Esophagus muscularis mucosa (tissue), 4 donors: ENCODE results near the gene VIPAS39. TPM values are rescaled to one million over a fixed set of nuclear protein-coding genes. Genes with fewer than 3 reads are reported as not detected.

Source experiments
- DNase-seq: peaks from one replicate; pipeline ENCODE4 v3.0.0-alpha.2; 2017; ENCODE audit errors: extremely low spot score
- H3K27ac ChIP-seq, 4 donors: fragments of 200-600 bp; sonication (generic); replicated peaks in 1 of 4; 1 replicate in 3 of 4; 2 replicates in 1 of 4; pipeline ENCODE4 v1.5.1; 2016 to 2019; ENCODE audit warnings: mild to moderate bottlenecking in 1 of 4
- H3K27me3 ChIP-seq, 4 donors: fragments of 200-600 bp; sonication (generic); one replicate each; pipeline versions ENCODE4 v1.5.1 to v1.6.0; 2016 to 2019
- H3K36me3 ChIP-seq, 4 donors: fragments of 200-600 bp; sonication (generic); one replicate each; pipeline ENCODE4 v1.5.1; 2016 to 2019
- H3K4me1 ChIP-seq, 4 donors: fragments of 200-600 bp; sonication (generic); one replicate each; pipeline ENCODE4 v1.5.1; 2016 to 2019
- H3K4me3 ChIP-seq, 4 donors: fragments of 200-600 bp; sonication (generic); 1 replicate in 2 of 4; 2 replicates in 2 of 4; pipeline ENCODE4 v1.5.1; 2016 to 2019; ENCODE audit warnings: mild to moderate bottlenecking in 4 of 4, moderate library complexity in 1 of 4
- H3K9me3 ChIP-seq, 4 donors: fragments of 200-600 bp; sonication (generic); 1 replicate in 3 of 4; 2 replicates in 1 of 4; pipeline ENCODE4 v1.5.1; 2016 to 2019
- CTCF ChIP-seq, 3 experiments: fragments of 200-600 bp in 2 of 3; fragments of 450-650 bp in 1 of 3; sonication (generic) in 2 of 3; IDR thresholded peaks; one replicate each; pipeline ENCODE4 v1.5.1; 2017 to 2019; ENCODE audit warnings: antibody characterized with exemption in 3 of 3, mild to moderate bottlenecking in 2 of 3, moderate library complexity in 1 of 3
- EP300 ChIP-seq: sonication (generic); formaldehyde crosslinking; IDR thresholded peaks from one replicate; pipeline ENCODE4 v1.6.1; 2017; ENCODE audit warnings: antibody characterized with exemption
- POLR2A ChIP-seq: fragments of 450-650 bp; IDR thresholded peaks from one replicate; pipeline ENCODE4 v1.6.1; 2017; ENCODE audit warnings: antibody characterized with exemption, moderate library complexity, mild to moderate bottlenecking, low read depth
- POLR2AphosphoS5 ChIP-seq, 2 donors: sonication (generic); formaldehyde crosslinking; IDR thresholded peaks; one replicate each; pipeline ENCODE4 v1.6.1; 2017; ENCODE audit warnings: antibody characterized with exemption in 2 of 2
- WGBS: methylation state at CpG from one replicate; pipeline ENCODE4 v1.1.5; 2018; 5-methylcytosine and 5-hydroxymethylcytosine counted together
- intact Hi-C: fragments of 100-400 bp; cut with DNase I; formaldehyde crosslinking; loops from one replicate; pipeline ENCODE4 v1.15.1; 2023
- total RNA-seq, 4 donors: library from RNA; depleted of rRNA; stranded (reverse); fragments of >200 nt; gene quantifications; one replicate each; pipeline versions ENCODE4 v1.1.0 to v1.2.1, GENCODE V29; 2016

Gene VIPAS39
- total RNA-seq, 4 donors from 2014 or later: 14.1 to 22.9 (median 17.8) TPM

GRCh38 chr14:77409131-77409533 is 48.3 kb downstream of the VIPAS39 start:
- Histone ChIP-seq H3K27ac (no peak overlapping the region), H3K36me3 (no peaks in the 10 kb centered on the region), H3K4me1 (no peaks in the 10 kb centered on the region), H3K9me3 (no peaks in the 10 kb centered on the region), H3K4me3 (no peak overlapping the region), H3K27me3 (no peaks in the 10 kb centered on the region)
- no peak for TF ChIP-seq CTCF (IDR thresholded peaks at IDR 0.05)
- no peak for TF ChIP-seq EP300
- TF ChIP-seq POLR2AphosphoS5 (IDR thresholded peaks at IDR 0.05): no peak
- TF ChIP-seq POLR2A: no peak
- DNase-seq: no peak
- intact Hi-C loops: no loop called here
- WGBS: 40% methylated on average over 3 of the region's 3 CpGs

DNA sequence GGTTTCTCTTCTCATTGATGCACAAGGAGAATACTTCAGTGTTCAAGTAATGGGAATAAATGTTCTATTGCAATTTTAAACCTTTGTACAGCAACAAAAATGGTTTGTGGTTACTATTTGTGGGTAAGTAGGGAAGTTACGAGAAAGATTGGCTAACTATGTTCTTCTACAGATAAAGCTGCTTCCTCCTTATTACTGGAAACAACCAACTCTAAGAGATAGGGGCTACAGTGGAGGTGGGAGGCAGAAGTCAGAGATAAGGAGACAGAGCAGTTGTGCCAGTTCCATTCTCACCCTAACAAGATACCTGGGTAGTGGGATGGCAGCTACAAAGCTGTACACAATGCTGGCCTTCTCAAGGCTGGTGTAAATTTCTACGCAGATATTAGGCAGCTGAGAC is 50.2 kb downstream of the VIPAS39 start:
- no peak for DNase-seq
- TF ChIP-seq CTCF (IDR thresholded peaks at IDR 0.05): no peak
- TF ChIP-seq POLR2A: no peak
- TF ChIP-seq POLR2AphosphoS5 (IDR thresholded peaks at IDR 0.05): no peak
- no peak for TF ChIP-seq EP300
- WGBS: 82% methylated on average over 2 of the region's 2 CpGs
- H3K4me1 ChIP-seq: no peaks in the 10 kb centered on the region
- H3K36me3 ChIP-seq: no peaks in the 10 kb centered on the region
- H3K27ac ChIP-seq: no peak overlapping the region
- intact Hi-C loops: no loop called here
- H3K4me3 ChIP-seq: no peak overlapping the region
- H3K27me3 ChIP-seq: no peaks in the 10 kb centered on the region
- no peaks in the 10 kb centered on the region for H3K9me3 ChIP-seq

- Histone ChIP-seq H3K4me3 (no peak overlapping the region), H3K27me3 (no peaks in the 10 kb centered on the region), H3K36me3 (no peaks in the 10 kb centered on the region), H3K4me1 (no peaks in the 10 kb centered on the region), H3K9me3 (no peaks in the 10 kb centered on the region), H3K27ac (no peak overlapping the region)
- DNase-seq: no peak
- intact Hi-C loops: no loop called here
- 64% methylated on average over 6 of the region's 6 CpGs for WGBS
- TF ChIP-seq EP300: no peak
- no peak for TF ChIP-seq CTCF (IDR thresholded peaks at IDR 0.05)
- no peak for TF ChIP-seq POLR2AphosphoS5 (IDR thresholded peaks at IDR 0.05)
- TF ChIP-seq POLR2A: no peak
Measured at GRCh38 chr14:77406718-77407117, 50.7 kb downstream of the VIPAS39 start.

GRCh38 chr14:77406086-77406485 is 51.3 kb downstream of the VIPAS39 start:
- H3K27ac ChIP-seq: no peak overlapping the region

More at GRCh38 chr14:77406086-77406485, 51.3 kb downstream of the VIPAS39 start:
- Histone ChIP-seq H3K27me3 (no peaks in the 10 kb centered on the region), H3K9me3 (no peaks in the 10 kb centered on the region), H3K4me1 (no peaks in the 10 kb centered on the region), H3K4me3 (no peak overlapping the region), H3K36me3 (no peaks in the 10 kb centered on the region)
- WGBS: 73% methylated on average over 3 of the region's 3 CpGs
- no peak for DNase-seq
- no peak for TF ChIP-seq CTCF (IDR thresholded peaks at IDR 0.05)
- no peak for TF ChIP-seq POLR2A
- TF ChIP-seq EP300: no peak
- no peak for TF ChIP-seq POLR2AphosphoS5 (IDR thresholded peaks at IDR 0.05)
- intact Hi-C loops: no loop called here
